Activated T-helper 1 cell treated with Interleukin-2 at 50 U/mL for 16 hours (primary cell): ENCODE results near the gene SP3.

Experiments used
- DNase-seq: peaks from one replicate; pipeline ENCODE4 v3.0.0-alpha.2; 2020; ENCODE audit warnings: low read depth

The SP3 gene

GRCh38 chr2:173996766-173997165 is 31.6 kb upstream of the SP3 start:
- DNase-seq = no peak

GRCh38 chr2:173993459-173993858 is 28.3 kb upstream of the SP3 start:
- no peak for DNase-seq

DNA sequence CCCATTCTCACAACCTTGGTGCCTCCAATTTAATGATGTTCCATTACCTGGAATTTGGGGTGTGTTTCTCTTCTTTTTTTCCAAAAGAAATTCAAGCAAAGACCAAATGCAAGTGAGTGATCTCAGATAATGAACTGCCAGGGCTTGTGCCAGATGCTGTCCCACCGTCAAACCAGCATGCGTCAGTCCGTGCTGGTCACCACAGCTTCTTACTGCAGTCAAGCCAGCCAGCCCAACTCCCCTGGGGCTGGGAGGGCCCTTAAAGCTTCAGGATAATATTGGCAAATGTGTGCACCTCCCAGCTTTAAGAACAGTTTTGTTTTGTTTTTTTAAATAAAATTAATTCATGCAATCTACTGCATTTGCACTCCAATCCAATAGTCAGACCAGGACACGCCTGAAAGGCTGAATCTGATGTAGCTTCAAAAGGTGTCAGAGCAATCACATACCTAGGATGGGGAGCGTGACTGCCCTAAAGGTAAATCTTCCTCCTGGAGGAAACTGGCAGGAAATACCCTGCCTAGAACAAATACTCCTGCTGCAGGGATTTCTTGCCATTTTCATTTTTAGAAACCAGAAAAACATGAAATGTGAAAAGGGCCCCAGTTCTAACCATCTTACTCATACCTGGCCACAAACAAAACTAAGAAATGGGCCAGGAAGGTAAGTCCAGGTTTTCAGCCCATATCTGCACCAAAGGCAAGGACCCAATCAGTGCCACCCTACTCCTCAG is 26.8 kb upstream of the SP3 start:
- DNase-seq = no peak

DNA sequence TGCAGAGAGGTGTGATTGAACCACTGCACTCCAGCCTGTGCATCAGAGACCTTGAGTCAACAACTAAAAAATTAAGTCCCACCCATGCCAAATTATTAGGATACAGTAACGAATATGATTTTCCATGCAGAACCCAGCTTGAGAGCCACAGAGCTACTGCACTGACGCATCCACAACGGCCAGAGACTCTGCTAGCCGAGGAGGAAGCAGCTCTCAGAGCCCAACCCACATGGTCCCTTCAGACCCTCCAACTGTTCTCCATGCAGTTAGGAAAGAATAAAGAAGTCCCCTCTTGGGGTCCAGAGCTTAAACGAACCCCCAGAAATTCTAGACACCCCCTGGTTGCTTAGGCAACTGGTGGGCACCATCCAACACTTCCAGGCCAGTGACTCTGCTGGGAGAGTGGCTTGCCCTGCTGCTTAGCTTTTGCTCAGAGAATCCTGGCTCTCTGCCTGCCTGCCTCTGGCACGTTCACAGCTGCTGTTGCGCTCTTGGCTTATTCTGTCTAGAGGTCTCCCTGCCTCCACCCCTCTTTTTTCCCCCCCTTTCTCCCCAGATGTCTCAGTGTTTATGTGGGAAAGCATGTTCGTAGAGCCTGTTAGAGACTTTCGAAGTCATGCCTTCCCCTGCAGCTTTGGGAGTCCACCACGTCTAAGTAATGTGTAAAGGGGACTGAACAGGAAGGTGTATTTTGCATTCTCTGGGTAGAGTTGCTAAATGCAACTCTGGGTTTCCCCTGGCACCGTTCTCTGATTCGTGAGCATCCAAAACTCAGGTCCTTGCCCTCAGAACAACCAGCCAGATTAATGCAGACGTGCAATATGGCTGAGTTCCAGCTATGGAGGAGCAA is 26.0 kb upstream of the SP3 start:
- DNase-seq = no peak

DNA sequence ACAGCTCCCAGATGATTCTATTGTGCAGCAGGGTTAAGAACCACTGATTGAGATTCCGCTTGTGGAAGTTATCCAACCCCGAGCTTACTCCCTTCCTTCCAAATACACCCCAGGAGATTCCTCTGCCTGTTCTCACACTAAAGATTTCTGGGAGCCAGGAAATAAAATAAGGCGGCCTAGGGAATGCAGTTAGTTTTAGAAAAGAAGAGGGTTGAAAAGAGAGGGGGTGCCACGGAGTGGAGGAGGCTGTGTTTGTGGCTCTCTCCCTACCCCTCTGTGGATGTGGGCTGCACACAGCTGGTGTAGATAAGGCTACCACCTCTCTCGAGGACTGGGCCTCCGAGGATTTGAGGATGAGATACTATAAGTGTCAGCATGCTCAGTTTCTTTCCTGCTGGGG is 25.1 kb upstream of the SP3 start:
- DNase-seq = no peak

- no peak for DNase-seq
Measured at GRCh38 chr2:173989884-173990215, 24.7 kb upstream of the SP3 start.

DNA sequence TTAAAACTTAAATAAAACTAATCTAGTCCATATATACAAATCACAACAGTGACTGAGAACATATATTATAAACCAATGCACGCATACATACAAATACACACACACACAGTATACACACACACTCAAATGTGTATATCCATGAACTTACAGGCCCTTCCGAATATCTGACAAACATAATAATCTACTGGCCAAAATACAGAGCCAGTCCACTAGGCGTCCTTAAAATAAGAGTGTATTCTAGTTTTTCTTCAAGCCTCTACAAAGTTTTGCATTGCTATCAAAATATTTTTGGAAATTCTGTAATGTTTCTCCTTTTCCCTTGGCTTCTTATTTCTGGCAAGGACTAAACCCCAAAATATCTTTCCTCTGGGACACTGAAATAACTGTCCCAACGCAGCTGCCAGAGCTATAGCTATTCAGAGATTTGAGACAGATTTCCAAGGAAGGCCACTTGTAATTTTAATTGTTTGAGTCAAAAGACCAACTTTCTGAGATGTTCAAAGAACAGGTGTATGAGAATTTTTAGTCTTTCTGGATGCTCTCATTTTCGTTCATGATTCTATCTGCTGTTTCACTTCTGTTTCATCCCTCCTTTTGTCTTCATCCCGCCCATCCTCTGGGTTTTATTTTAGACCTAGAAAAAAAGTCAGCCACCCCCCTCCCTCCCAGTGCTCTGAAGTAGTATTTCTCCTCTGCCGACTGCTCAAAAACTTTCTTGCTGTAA is 24.1 kb upstream of the SP3 start:
- no peak for DNase-seq

GRCh38 chr2:173986805-173987204 is 21.6 kb upstream of the SP3 start:
- DNase-seq = no peak

DNA sequence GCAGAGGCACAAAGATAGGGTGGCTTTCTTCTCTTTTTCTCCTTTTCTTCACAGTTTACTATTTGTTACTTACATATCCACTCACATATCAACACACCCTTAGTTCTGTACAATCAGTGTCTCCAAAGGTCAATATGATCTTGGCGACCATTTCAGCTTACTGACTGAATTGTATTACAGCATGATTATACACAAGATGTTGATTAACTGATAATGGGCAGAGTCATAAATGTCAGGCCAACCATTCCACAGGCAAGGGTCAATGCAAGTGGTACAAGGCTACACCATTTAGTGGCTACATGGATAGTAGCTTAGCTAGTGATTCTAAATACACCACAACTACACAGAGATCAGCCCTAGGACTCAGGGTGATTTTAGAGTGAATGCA is 20.4 kb upstream of the SP3 start:
- no peak for DNase-seq

DNA sequence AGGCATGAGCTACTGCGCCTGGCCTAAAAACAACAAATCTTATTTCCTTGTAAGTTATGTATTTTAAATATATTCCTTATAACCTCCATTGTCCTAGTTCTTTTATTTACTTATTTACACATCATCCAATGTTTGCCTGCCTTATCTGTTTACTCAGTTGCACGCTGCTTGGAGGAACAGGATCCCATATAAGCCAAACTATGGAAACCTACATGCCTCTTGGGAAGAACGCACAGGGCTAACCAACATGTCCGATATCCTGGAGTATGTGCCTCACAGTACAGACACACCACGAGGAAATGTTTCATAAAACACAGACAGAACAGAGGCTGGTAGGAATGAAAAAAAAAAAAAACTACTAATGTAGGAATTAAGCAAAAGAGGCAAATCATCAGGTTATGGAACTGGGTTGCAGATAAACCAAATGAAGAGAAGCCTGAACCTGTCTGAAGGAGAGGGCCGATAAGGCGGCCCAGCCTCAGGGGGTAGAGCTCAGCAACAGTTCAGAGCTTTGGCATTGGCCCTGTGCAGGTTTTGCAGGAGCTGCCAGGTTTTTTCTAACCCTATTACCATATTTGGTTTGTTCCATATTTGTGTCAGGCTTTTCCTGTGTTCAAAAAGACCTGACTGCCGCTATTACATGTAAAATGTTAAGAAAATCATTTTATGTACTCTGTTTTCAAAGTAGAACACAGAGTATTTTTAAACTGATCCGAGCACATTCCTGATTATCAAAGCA is 19.9 kb upstream of the SP3 start:
- no peak for DNase-seq

DNA sequence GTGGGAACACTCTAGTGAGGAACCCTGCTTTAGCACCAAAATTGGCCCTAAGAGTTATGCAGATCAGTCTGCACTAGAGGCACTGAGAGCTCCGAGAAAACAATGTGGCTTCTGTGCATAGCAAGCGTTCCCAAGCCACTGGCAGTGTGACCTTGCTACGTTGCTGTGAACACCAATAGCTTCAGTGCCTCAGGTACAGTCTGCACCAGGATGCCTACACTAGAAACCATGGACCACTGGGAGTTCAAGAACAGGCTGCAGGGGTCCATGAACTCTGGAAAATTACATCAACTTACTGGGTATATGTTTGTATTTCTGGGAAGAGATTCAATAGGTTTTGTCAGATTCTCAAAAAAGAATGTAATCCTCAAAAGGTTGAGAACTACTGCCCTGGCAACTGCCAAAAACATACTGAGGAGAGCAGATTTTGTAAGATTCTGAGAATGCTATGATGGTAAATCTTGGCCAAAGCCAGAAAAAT is 18.3 kb upstream of the SP3 start:
- no peak for DNase-seq

DNA sequence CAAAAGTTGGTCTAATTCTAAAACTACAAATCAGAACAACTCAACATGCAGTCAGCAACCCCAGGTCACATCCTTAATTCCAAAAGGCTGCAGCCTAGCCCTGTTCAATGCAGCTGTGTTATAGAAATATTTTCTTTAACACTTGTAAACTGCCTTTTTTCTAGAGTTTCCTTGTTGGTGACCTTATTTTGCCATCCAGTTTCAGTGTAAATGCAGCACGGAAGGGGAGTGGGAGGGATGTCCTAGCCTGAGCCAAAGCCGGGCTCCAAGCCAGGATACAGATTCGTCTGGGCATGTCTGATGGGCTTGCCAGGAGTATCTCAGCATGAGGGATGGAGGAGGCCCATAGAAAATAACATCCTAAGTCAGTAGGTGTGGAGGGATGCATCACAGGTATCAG is 17.7 kb upstream of the SP3 start:
- no peak for DNase-seq

GRCh38 chr2:173982182-173982714 is 17.1 kb upstream of the SP3 start:
- DNase-seq = no peak

DNA sequence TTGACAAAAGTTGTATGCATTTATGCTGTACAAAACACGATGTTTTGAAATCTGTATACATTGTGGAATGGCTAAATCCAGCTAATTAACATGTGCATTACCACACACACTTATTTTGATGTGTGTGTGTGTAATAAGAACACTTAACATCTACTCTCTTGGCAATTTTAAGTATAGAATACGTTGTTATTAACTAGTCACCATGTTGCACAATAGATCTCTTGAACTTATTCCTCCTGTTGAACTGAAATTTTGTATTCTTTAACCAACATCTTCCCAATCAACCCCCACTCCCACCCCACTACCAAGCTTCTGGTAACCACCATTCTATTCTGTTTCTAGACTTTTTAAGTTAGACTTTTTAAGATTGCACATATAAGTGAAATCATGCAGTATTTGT is 16.3 kb upstream of the SP3 start:
- DNase-seq = no peak

DNA sequence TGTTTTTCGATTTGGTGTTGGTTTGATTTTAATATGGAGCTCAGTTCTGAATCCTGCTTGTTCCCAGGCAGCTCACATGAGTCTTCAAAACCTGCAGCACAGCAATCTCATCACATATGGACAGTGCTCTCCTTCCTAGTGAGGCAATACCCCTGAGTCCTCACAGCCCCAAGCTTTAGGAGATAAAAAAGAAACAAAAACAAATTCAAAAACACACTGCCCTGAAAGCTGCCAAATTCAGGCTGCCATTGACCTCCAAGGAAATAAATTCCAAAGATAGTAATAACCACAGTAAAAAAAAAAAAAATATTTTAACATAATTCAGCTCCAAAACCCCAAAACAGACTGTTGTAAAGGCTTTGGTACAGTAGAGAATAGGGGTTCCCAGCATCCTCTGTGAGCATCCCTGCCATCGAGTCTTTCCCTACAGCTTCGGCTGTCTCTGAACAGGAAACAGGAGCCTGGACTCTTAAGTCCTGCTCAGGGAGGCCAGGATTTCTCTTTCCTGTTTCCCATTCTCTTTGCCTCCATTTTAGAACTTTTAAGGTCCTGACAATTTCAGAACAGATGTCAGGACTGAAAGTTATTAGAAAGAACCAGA is 14.7 kb upstream of the SP3 start:
- no peak for DNase-seq

DNA sequence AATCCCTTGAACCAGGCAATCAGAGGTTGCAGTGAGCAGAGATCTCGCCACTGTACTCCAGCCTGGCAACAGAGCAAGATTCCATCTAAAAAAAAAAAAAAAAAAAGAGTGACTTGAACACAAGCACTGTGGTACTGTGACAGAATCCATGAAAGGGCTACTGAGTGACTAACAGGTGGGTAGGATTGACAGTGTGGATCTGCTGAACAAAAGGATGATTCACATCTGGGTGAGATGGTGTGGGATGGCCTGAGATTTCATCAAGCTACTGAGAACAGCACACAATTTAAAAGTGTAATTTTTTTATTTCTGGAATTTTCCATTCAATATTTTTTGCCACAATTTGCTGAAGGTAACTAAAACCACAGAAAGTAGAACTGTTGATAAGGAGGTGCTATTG is 13.3 kb upstream of the SP3 start:
- no peak for DNase-seq

DNA sequence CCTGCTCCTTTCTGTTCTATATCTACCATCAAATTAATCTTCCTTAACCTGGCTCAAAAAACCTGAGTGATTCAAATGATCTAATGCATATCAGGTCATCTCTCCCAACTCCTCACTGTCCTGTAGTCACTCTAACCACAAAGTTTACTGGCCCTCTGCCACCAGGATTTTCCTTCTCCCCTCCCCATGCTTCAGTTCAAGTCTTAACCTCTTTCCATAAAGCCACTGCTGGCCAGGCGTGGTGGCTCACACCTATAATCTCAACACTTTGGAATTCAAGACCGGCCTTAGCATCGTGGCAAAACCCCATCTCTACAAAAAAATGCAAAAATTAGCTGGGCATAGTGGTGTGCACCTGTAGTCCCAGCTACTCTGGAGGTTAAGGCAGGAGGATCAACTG is 7.5 kb upstream of the SP3 start:
- no peak for DNase-seq

GRCh38 chr2:173972165-173972564 is 7.0 kb upstream of the SP3 start:
- DNase-seq = no peak

- DNase-seq = no peak
Measured at GRCh38 chr2:173970516-173970924, 5.3 kb upstream of the SP3 start.

DNA sequence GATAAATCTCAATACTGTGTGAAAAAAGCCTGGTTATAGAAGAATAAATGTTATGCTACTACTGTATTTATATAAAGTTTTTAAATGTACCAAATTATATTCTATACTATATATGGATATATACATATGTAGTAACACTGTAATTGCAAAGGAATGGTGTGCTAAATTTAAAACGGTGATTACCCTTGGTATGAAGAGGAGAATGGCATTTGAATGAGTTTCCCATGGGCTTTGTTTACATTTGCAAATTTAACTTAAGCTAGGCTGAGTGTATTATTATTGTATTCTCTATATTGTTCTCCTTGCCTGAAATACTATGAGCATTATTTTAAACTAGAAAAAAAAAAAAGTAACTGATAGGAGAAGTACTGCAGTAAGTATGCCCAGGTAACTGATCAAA is 4.7 kb upstream of the SP3 start:
- no peak for DNase-seq

DNA sequence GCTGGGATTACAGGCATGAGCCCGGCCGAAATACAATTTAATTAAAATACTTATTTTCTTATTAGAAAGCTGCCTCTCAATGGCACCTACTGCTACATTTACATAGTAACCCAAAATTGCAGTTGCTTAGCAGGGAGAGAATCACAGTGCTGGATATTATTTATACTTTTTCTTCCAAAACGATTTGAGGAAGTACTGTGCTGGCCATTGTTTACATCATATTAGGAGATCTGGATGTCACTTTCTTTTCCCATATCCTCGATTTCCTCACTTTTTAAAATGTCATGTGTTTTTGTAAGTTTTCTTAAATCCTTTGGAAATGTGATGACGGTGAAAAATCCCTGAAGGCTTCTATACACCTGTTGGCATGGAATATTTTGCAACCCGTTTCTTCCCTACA is 3.4 kb upstream of the SP3 start:
- no peak for DNase-seq
